H9 (cell line): ENCODE data around the gene ARNT2. TPM values are rescaled to one million over a fixed set of nuclear protein-coding genes. Genes with fewer than 3 reads are reported as not detected.

Experiments used
- DNase-seq: peaks from one replicate; pipeline ENCODE4 v3.0.0-alpha.2; 2017
- H2AFZ ChIP-seq: one replicate; pipeline ENCODE4 v1.6.1; 2013; ENCODE audit warnings: mild to moderate bottlenecking, low read length, control low read depth, moderate library complexity
- H2AK5ac ChIP-seq: 2 replicates; pipeline ENCODE4 v1.6.1; 2013; ENCODE audit warnings: low read length, control low read depth, mixed read lengths; ENCODE audit not compliant: insufficient read length
- H2BK120ac ChIP-seq: one replicate; pipeline ENCODE4 v1.6.1; 2013; ENCODE audit warnings: low read depth, mild to moderate bottlenecking, low read length, control low read depth, inconsistent platforms; ENCODE audit not compliant: poor library complexity, severe bottlenecking
- H2BK12ac ChIP-seq: 2 replicates; pipeline ENCODE4 v1.6.1; 2013; ENCODE audit warnings: low read length, control low read depth, mixed read lengths, low read depth; ENCODE audit not compliant: insufficient read length
- H2BK15ac ChIP-seq: 2 replicates; pipeline ENCODE4 v1.6.1; 2013; ENCODE audit warnings: low read depth, low read length, control low read depth
- H2BK20ac ChIP-seq: one replicate; pipeline ENCODE4 v1.6.1; 2013; ENCODE audit warnings: low read depth, mild to moderate bottlenecking, low read length, control low read depth, inconsistent platforms; ENCODE audit not compliant: poor library complexity, severe bottlenecking
- H2BK5ac ChIP-seq: 2 replicates; pipeline ENCODE4 v1.6.1; 2013; ENCODE audit warnings: low read length, control low read depth, mixed read lengths; ENCODE audit not compliant: insufficient read length
- H3K14ac ChIP-seq: 2 replicates; pipeline ENCODE4 v1.6.1; 2013; ENCODE audit warnings: low read length, control low read depth; ENCODE audit not compliant: insufficient read depth
- H3K18ac ChIP-seq: 2 replicates; pipeline ENCODE4 v1.6.1; 2013; ENCODE audit warnings: low read depth, mild to moderate bottlenecking, mixed read lengths, low read length, control low read depth; ENCODE audit not compliant: insufficient read length
- H3K23ac ChIP-seq: 2 replicates; pipeline ENCODE4 v1.6.1; 2013; ENCODE audit warnings: low read length, control low read depth, mixed read lengths, low read depth; ENCODE audit not compliant: insufficient read length
- H3K23me2 ChIP-seq: 2 replicates; pipeline ENCODE4 v1.6.1; 2013; ENCODE audit warnings: low read depth, mild to moderate bottlenecking, mixed read lengths, low read length, control low read depth; ENCODE audit not compliant: insufficient read length, poor library complexity, severe bottlenecking
- H3K27ac ChIP-seq: 2 replicates; pipeline ENCODE4 v1.5.1; 2013; ENCODE audit warnings: low read length, control low read depth, mixed read lengths, low read depth; ENCODE audit not compliant: insufficient read length
- H3K27me3 ChIP-seq: 2 replicates; pipeline ENCODE4 v1.6.1; 2013; ENCODE audit warnings: low read length, control low read depth, inconsistent platforms; ENCODE audit not compliant: insufficient read depth
- H3K4ac ChIP-seq: 2 replicates; pipeline ENCODE4 v1.6.1; 2013; ENCODE audit warnings: low read depth, mild to moderate bottlenecking, control low read depth, inconsistent platforms, low read length, moderate library complexity
- H3K4me1 ChIP-seq: 2 replicates; pipeline ENCODE4 v1.6.1; 2013; ENCODE audit warnings: low read length, control low read depth, inconsistent platforms; ENCODE audit not compliant: insufficient read depth
- H3K4me2 ChIP-seq: 2 replicates; pipeline ENCODE4 v1.6.1; 2013; ENCODE audit warnings: low read length, control low read depth, mixed read lengths; ENCODE audit not compliant: insufficient read length, insufficient read depth
- H3K56ac ChIP-seq: 2 replicates; pipeline ENCODE4 v1.6.1; 2013; ENCODE audit warnings: low read depth, mild to moderate bottlenecking, mixed read lengths, low read length, control low read depth; ENCODE audit not compliant: insufficient read length
- H3K79me1 ChIP-seq: 2 replicates; pipeline ENCODE4 v1.6.1; 2013; ENCODE audit warnings: low read depth, mild to moderate bottlenecking, moderate library complexity, low read length, control low read depth, inconsistent platforms; ENCODE audit not compliant: insufficient read depth, poor library complexity, severe bottlenecking
- H3K79me2 ChIP-seq: 2 replicates; pipeline ENCODE4 v1.6.1; 2013; ENCODE audit warnings: low read length, control low read depth, inconsistent platforms; ENCODE audit not compliant: insufficient read depth
- H3K9ac ChIP-seq: 2 replicates; pipeline ENCODE4 v1.6.1; 2013; ENCODE audit warnings: low read length, control low read depth, mixed read lengths; ENCODE audit not compliant: insufficient read length; ENCODE audit errors: extremely low read depth
- H3K9me3 ChIP-seq: one replicate; pipeline ENCODE4 v1.6.1; 2013; ENCODE audit warnings: low read depth, low read length, inconsistent platforms; ENCODE audit not compliant: control insufficient read depth
- H3T11ph ChIP-seq: one replicate; pipeline ENCODE4 v1.6.1; 2013; ENCODE audit warnings: mild to moderate bottlenecking, low read length, control low read depth, inconsistent platforms
- H4K20me1 ChIP-seq: one replicate; pipeline ENCODE4 v1.6.1; 2013; ENCODE audit not compliant: control insufficient read depth, insufficient read length, insufficient read depth
- H4K5ac ChIP-seq: 2 replicates; pipeline ENCODE4 v1.6.1; 2013; ENCODE audit warnings: low read depth, mild to moderate bottlenecking, mixed read lengths, low read length, control low read depth; ENCODE audit not compliant: insufficient read length
- H4K8ac ChIP-seq: replicated peaks from 2 replicates; pipeline ENCODE4 v1.6.1; 2013; ENCODE audit warnings: low read length, control low read depth, mixed read lengths, low read depth; ENCODE audit not compliant: insufficient read length
- H4K91ac ChIP-seq: 2 replicates; pipeline ENCODE4 v1.6.1; 2013; ENCODE audit warnings: low read depth, mild to moderate bottlenecking, moderate library complexity, mixed read lengths, low read length, control low read depth; ENCODE audit not compliant: insufficient read length
- H3K27ac Mint-ChIP-seq, 3 experiments: 2 replicates in 2 of 3; 3 replicates in 1 of 3; pipeline ENCODE4 v1.8.0; 2020 to 2021; ENCODE audit warnings: mixed read lengths in 3 of 3, mild to moderate bottlenecking in 1 of 3, moderate library complexity in 1 of 3
- H3K27me3 Mint-ChIP-seq: 2 replicates; pipeline ENCODE4 v1.8.0; 2021; ENCODE audit warnings: low read depth, mild to moderate bottlenecking, moderate library complexity, mixed read lengths
- H3K36me3 Mint-ChIP-seq, 3 experiments: 2 replicates in 2 of 3; 3 replicates in 1 of 3; pipeline ENCODE4 v1.8.0; 2020 to 2021; ENCODE audit warnings: low read depth in 3 of 3, mixed read lengths in 3 of 3; ENCODE audit not compliant: insufficient read depth in 1 of 3
- H3K4me1 Mint-ChIP-seq, 2 experiments: 2 replicates each; pipeline ENCODE4 v1.8.0; 2020; ENCODE audit warnings: mixed read lengths in 2 of 2
- H3K4me3 Mint-ChIP-seq, 2 experiments: 2 replicates in 1 of 2; 3 replicates in 1 of 2; pipeline ENCODE4 v1.8.0; 2020 to 2021; ENCODE audit warnings: mild to moderate bottlenecking in 2 of 2, mixed read lengths in 2 of 2, moderate library complexity in 1 of 2
- H3K9me3 Mint-ChIP-seq, 2 experiments: 2 replicates in 1 of 2; 3 replicates in 1 of 2; pipeline ENCODE4 v1.8.0; 2020; ENCODE audit warnings: mild to moderate bottlenecking in 2 of 2, mixed read lengths in 2 of 2, moderate library complexity in 1 of 2
- WGBS: extraction: QIAGEN DNeasy Blood & Tissue Kit; methylation state at CpG from one replicate; pipeline ENCODE4 v1.1.7; 2013; ENCODE audit warnings: missing lambda C conversion rate, low lambda C conversion rate, mixed read lengths; ENCODE audit not compliant: insufficient read length; ENCODE audit errors: extremely low coverage; 5-methylcytosine and 5-hydroxymethylcytosine counted together
- total RNA-seq: library from RNA; stranded (reverse); gene quantifications from 2 replicates; pipeline ENCODE4 v1.2.1, GENCODE V29; 2021
- TF ChIP-seq, protein P1 (sequence below): fragments of 200-600 bp; sonication (generic); conservative IDR thresholded peaks from 3 replicates; pipeline ENCODE4 v1.8.0; 2021; ENCODE audit warnings: antibody characterized with exemption, mild to moderate bottlenecking

The ARNT2 gene
- total RNA-seq, 1 experiment from 2014 or later = 10.5 TPM

DNA sequence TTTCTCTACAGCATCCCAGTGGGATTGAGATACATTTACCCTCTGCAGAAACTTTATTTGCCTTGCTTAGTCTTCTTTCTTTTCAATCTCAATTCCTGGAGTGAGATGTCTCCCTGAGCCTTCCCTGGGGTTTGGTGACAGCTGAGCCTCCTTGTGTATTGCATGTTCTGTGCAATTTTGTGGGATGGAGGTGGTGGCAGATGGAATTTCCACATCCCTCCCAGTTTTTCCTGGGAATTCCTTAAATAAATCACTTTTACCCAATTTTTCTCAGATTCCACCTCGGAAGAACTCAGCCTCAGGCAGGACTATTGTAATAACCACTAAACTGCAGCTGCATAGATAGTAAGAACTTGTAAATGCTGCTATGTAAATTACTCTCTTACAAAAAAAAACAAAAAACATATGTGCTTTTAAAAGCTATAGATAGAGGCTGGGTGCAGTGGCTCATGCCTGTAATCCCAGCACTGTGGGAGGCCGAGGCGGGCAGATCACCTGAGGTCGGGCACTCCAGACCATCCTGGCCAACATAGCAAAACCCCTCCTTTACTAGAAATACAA lies 202.4 kb downstream of the ARNT2 start:
- H3K9me3 Mint-ChIP-seq = no peaks in the 10 kb centered on the region
- no peak overlapping the region for H3T11ph ChIP-seq
- no peak overlapping the region for H3K14ac ChIP-seq
- no peak overlapping the region for H3K4me3 Mint-ChIP-seq
- H3K23me2 ChIP-seq = no peaks in the 10 kb centered on the region
- no peak overlapping the region for H3K4ac ChIP-seq
- no peak overlapping the region for H2BK12ac ChIP-seq
- H2AK5ac ChIP-seq = no peak overlapping the region
- no peaks in the 10 kb centered on the region; a peak in 1 of 7 replicates for H3K36me3 Mint-ChIP-seq
- H2AFZ ChIP-seq = no peak overlapping the region
- H3K27ac ChIP-seq = no peak overlapping the region
- no peak for DNase-seq
- no CpG with 5 or more reads among the region's 4 CpGs for WGBS
- no peaks in the 10 kb centered on the region for H3K9me3 ChIP-seq
- no peak overlapping the region for H4K5ac ChIP-seq
- peaks cover 2% of the 10 kb centered on the region; the same call in 1 of the 2 replicates for H3K4me1 ChIP-seq
- no peak overlapping the region for H3K9ac ChIP-seq
- no peak overlapping the region for H2BK15ac ChIP-seq
- no peaks in the 10 kb centered on the region for H3K79me1 ChIP-seq
- no peak overlapping the region for H2BK20ac ChIP-seq
- no peak overlapping the region for H4K91ac ChIP-seq
- H4K8ac ChIP-seq = no peak overlapping the region
- H3K79me2 ChIP-seq = no peaks in the 10 kb centered on the region
- no peak overlapping the region for H2BK120ac ChIP-seq
- TF ChIP-seq, protein P1, sequence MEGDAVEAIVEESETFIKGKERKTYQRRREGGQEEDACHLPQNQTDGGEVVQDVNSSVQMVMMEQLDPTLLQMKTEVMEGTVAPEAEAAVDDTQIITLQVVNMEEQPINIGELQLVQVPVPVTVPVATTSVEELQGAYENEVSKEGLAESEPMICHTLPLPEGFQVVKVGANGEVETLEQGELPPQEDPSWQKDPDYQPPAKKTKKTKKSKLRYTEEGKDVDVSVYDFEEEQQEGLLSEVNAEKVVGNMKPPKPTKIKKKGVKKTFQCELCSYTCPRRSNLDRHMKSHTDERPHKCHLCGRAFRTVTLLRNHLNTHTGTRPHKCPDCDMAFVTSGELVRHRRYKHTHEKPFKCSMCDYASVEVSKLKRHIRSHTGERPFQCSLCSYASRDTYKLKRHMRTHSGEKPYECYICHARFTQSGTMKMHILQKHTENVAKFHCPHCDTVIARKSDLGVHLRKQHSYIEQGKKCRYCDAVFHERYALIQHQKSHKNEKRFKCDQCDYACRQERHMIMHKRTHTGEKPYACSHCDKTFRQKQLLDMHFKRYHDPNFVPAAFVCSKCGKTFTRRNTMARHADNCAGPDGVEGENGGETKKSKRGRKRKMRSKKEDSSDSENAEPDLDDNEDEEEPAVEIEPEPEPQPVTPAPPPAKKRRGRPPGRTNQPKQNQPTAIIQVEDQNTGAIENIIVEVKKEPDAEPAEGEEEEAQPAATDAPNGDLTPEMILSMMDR = no peak
- H3K27me3 Mint-ChIP-seq = no peaks in the 10 kb centered on the region; the same call in 1 of the 2 replicates
- H3K23ac ChIP-seq = no peak overlapping the region
- peaks cover 20% of the 10 kb centered on the region in 2 experiments for H3K4me1 Mint-ChIP-seq
- no peaks in the 10 kb centered on the region for H3K27me3 ChIP-seq
- no peak overlapping the region for H3K56ac ChIP-seq
- H3K18ac ChIP-seq = no peak overlapping the region
- H3K27ac Mint-ChIP-seq = no peak overlapping the region
- H4K20me1 ChIP-seq = no peaks in the 10 kb centered on the region
- no peak overlapping the region for H3K4me2 ChIP-seq
- H2BK5ac ChIP-seq = no peak overlapping the region
